H9 (cell line): ENCODE data around the gene IL26. TPM values are rescaled to one million over a fixed set of nuclear protein-coding genes. Genes with fewer than 3 reads are reported as not detected.

Experiments
- DNase-seq: peaks from one replicate; pipeline ENCODE4 v3.0.0-alpha.2; 2017
- H2AFZ ChIP-seq: one replicate; pipeline ENCODE4 v1.6.1; 2013; ENCODE audit warnings: mild to moderate bottlenecking, low read length, control low read depth, moderate library complexity
- H2AK5ac ChIP-seq: 2 replicates; pipeline ENCODE4 v1.6.1; 2013; ENCODE audit warnings: low read length, control low read depth, mixed read lengths; ENCODE audit not compliant: insufficient read length
- H2BK120ac ChIP-seq: one replicate; pipeline ENCODE4 v1.6.1; 2013; ENCODE audit warnings: low read depth, mild to moderate bottlenecking, low read length, control low read depth, inconsistent platforms; ENCODE audit not compliant: poor library complexity, severe bottlenecking
- H2BK12ac ChIP-seq: 2 replicates; pipeline ENCODE4 v1.6.1; 2013; ENCODE audit warnings: low read length, control low read depth, mixed read lengths, low read depth; ENCODE audit not compliant: insufficient read length
- H2BK15ac ChIP-seq: 2 replicates; pipeline ENCODE4 v1.6.1; 2013; ENCODE audit warnings: low read depth, low read length, control low read depth
- H2BK20ac ChIP-seq: one replicate; pipeline ENCODE4 v1.6.1; 2013; ENCODE audit warnings: low read depth, mild to moderate bottlenecking, low read length, control low read depth, inconsistent platforms; ENCODE audit not compliant: poor library complexity, severe bottlenecking
- H2BK5ac ChIP-seq: 2 replicates; pipeline ENCODE4 v1.6.1; 2013; ENCODE audit warnings: low read length, control low read depth, mixed read lengths; ENCODE audit not compliant: insufficient read length
- H3K14ac ChIP-seq: 2 replicates; pipeline ENCODE4 v1.6.1; 2013; ENCODE audit warnings: low read length, control low read depth; ENCODE audit not compliant: insufficient read depth
- H3K18ac ChIP-seq: 2 replicates; pipeline ENCODE4 v1.6.1; 2013; ENCODE audit warnings: low read depth, mild to moderate bottlenecking, mixed read lengths, low read length, control low read depth; ENCODE audit not compliant: insufficient read length
- H3K23ac ChIP-seq: 2 replicates; pipeline ENCODE4 v1.6.1; 2013; ENCODE audit warnings: low read length, control low read depth, mixed read lengths, low read depth; ENCODE audit not compliant: insufficient read length
- H3K23me2 ChIP-seq: 2 replicates; pipeline ENCODE4 v1.6.1; 2013; ENCODE audit warnings: low read depth, mild to moderate bottlenecking, mixed read lengths, low read length, control low read depth; ENCODE audit not compliant: insufficient read length, poor library complexity, severe bottlenecking
- H3K27ac ChIP-seq: 2 replicates; pipeline ENCODE4 v1.5.1; 2013; ENCODE audit warnings: low read length, control low read depth, mixed read lengths, low read depth; ENCODE audit not compliant: insufficient read length
- H3K27me3 ChIP-seq: 2 replicates; pipeline ENCODE4 v1.6.1; 2013; ENCODE audit warnings: low read length, control low read depth, inconsistent platforms; ENCODE audit not compliant: insufficient read depth
- H3K4ac ChIP-seq: 2 replicates; pipeline ENCODE4 v1.6.1; 2013; ENCODE audit warnings: low read depth, mild to moderate bottlenecking, control low read depth, inconsistent platforms, low read length, moderate library complexity
- H3K4me1 ChIP-seq: 2 replicates; pipeline ENCODE4 v1.6.1; 2013; ENCODE audit warnings: low read length, control low read depth, inconsistent platforms; ENCODE audit not compliant: insufficient read depth
- H3K4me2 ChIP-seq: 2 replicates; pipeline ENCODE4 v1.6.1; 2013; ENCODE audit warnings: low read length, control low read depth, mixed read lengths; ENCODE audit not compliant: insufficient read length, insufficient read depth
- H3K56ac ChIP-seq: 2 replicates; pipeline ENCODE4 v1.6.1; 2013; ENCODE audit warnings: low read depth, mild to moderate bottlenecking, mixed read lengths, low read length, control low read depth; ENCODE audit not compliant: insufficient read length
- H3K79me1 ChIP-seq: 2 replicates; pipeline ENCODE4 v1.6.1; 2013; ENCODE audit warnings: low read depth, mild to moderate bottlenecking, moderate library complexity, low read length, control low read depth, inconsistent platforms; ENCODE audit not compliant: insufficient read depth, poor library complexity, severe bottlenecking
- H3K79me2 ChIP-seq: 2 replicates; pipeline ENCODE4 v1.6.1; 2013; ENCODE audit warnings: low read length, control low read depth, inconsistent platforms; ENCODE audit not compliant: insufficient read depth
- H3K9ac ChIP-seq: 2 replicates; pipeline ENCODE4 v1.6.1; 2013; ENCODE audit warnings: low read length, control low read depth, mixed read lengths; ENCODE audit not compliant: insufficient read length; ENCODE audit errors: extremely low read depth
- H3K9me3 ChIP-seq: one replicate; pipeline ENCODE4 v1.6.1; 2013; ENCODE audit warnings: low read depth, low read length, inconsistent platforms; ENCODE audit not compliant: control insufficient read depth
- H3T11ph ChIP-seq: one replicate; pipeline ENCODE4 v1.6.1; 2013; ENCODE audit warnings: mild to moderate bottlenecking, low read length, control low read depth, inconsistent platforms
- H4K20me1 ChIP-seq: one replicate; pipeline ENCODE4 v1.6.1; 2013; ENCODE audit not compliant: control insufficient read depth, insufficient read length, insufficient read depth
- H4K5ac ChIP-seq: 2 replicates; pipeline ENCODE4 v1.6.1; 2013; ENCODE audit warnings: low read depth, mild to moderate bottlenecking, mixed read lengths, low read length, control low read depth; ENCODE audit not compliant: insufficient read length
- H4K8ac ChIP-seq: replicated peaks from 2 replicates; pipeline ENCODE4 v1.6.1; 2013; ENCODE audit warnings: low read length, control low read depth, mixed read lengths, low read depth; ENCODE audit not compliant: insufficient read length
- H4K91ac ChIP-seq: 2 replicates; pipeline ENCODE4 v1.6.1; 2013; ENCODE audit warnings: low read depth, mild to moderate bottlenecking, moderate library complexity, mixed read lengths, low read length, control low read depth; ENCODE audit not compliant: insufficient read length
- H3K27ac Mint-ChIP-seq, 3 experiments: 2 replicates in 2 of 3; 3 replicates in 1 of 3; pipeline ENCODE4 v1.8.0; 2020 to 2021; ENCODE audit warnings: mixed read lengths in 3 of 3, mild to moderate bottlenecking in 1 of 3, moderate library complexity in 1 of 3
- H3K27me3 Mint-ChIP-seq: 2 replicates; pipeline ENCODE4 v1.8.0; 2021; ENCODE audit warnings: low read depth, mild to moderate bottlenecking, moderate library complexity, mixed read lengths
- H3K36me3 Mint-ChIP-seq, 3 experiments: 2 replicates in 2 of 3; 3 replicates in 1 of 3; pipeline ENCODE4 v1.8.0; 2020 to 2021; ENCODE audit warnings: low read depth in 3 of 3, mixed read lengths in 3 of 3; ENCODE audit not compliant: insufficient read depth in 1 of 3
- H3K4me1 Mint-ChIP-seq, 2 experiments: 2 replicates each; pipeline ENCODE4 v1.8.0; 2020; ENCODE audit warnings: mixed read lengths in 2 of 2
- H3K4me3 Mint-ChIP-seq, 2 experiments: 2 replicates in 1 of 2; 3 replicates in 1 of 2; pipeline ENCODE4 v1.8.0; 2020 to 2021; ENCODE audit warnings: mild to moderate bottlenecking in 2 of 2, mixed read lengths in 2 of 2, moderate library complexity in 1 of 2
- H3K9me3 Mint-ChIP-seq, 2 experiments: 2 replicates in 1 of 2; 3 replicates in 1 of 2; pipeline ENCODE4 v1.8.0; 2020; ENCODE audit warnings: mild to moderate bottlenecking in 2 of 2, mixed read lengths in 2 of 2, moderate library complexity in 1 of 2
- WGBS: extraction: QIAGEN DNeasy Blood & Tissue Kit; methylation state at CpG from one replicate; pipeline ENCODE4 v1.1.7; 2013; ENCODE audit warnings: missing lambda C conversion rate, low lambda C conversion rate, mixed read lengths; ENCODE audit not compliant: insufficient read length; ENCODE audit errors: extremely low coverage; 5-methylcytosine and 5-hydroxymethylcytosine counted together
- total RNA-seq: library from RNA; stranded (reverse); gene quantifications from 2 replicates; pipeline ENCODE4 v1.2.1, GENCODE V29; 2021
- TF ChIP-seq, protein P1 (sequence below): fragments of 200-600 bp; sonication (generic); conservative IDR thresholded peaks from 3 replicates; pipeline ENCODE4 v1.8.0; 2021; ENCODE audit warnings: antibody characterized with exemption, mild to moderate bottlenecking

IL26 gene
- total RNA-seq, 1 experiment from 2014 or later, result not detected

DNA sequence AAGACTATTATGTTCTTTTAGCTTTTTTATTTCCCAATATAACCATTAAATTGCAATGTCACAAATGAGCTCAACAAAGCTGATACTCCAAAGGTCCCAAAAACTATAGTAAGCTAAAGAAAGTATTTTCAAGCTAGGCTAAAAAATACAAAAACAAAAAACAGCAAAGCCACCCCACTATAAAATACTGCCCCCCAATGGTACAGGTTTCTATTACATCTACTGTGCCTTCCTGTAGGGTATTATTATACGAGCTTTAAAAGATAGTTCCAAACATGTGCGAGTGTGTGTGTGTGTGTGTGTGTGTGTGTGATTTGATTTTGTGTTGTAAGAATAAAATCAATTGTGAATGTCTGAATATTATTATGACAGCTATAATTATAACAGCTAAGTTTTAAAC, 67.2 kb downstream of the IL26 start:
- H2BK12ac ChIP-seq, result no peak overlapping the region
- DNase-seq, result no peak

More for the DNA sequence above, 67.2 kb downstream of the IL26 start:
- no peaks in the 10 kb centered on the region; the same call in 1 of the 2 replicates for H3K27me3 Mint-ChIP-seq
- H3K36me3 Mint-ChIP-seq, result no peaks in the 10 kb centered on the region
- no peak overlapping the region for H4K91ac ChIP-seq
- H3K79me2 ChIP-seq, result no peaks in the 10 kb centered on the region
- H3K18ac ChIP-seq, result no peak overlapping the region
- no peak overlapping the region for H3K4me2 ChIP-seq
- H3K4me1 ChIP-seq, result no peaks in the 10 kb centered on the region
- no peaks in the 10 kb centered on the region for H3K27me3 ChIP-seq
- TF ChIP-seq, protein P1, sequence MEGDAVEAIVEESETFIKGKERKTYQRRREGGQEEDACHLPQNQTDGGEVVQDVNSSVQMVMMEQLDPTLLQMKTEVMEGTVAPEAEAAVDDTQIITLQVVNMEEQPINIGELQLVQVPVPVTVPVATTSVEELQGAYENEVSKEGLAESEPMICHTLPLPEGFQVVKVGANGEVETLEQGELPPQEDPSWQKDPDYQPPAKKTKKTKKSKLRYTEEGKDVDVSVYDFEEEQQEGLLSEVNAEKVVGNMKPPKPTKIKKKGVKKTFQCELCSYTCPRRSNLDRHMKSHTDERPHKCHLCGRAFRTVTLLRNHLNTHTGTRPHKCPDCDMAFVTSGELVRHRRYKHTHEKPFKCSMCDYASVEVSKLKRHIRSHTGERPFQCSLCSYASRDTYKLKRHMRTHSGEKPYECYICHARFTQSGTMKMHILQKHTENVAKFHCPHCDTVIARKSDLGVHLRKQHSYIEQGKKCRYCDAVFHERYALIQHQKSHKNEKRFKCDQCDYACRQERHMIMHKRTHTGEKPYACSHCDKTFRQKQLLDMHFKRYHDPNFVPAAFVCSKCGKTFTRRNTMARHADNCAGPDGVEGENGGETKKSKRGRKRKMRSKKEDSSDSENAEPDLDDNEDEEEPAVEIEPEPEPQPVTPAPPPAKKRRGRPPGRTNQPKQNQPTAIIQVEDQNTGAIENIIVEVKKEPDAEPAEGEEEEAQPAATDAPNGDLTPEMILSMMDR, result peak; percentile 78
- H3K27ac Mint-ChIP-seq, result no peak overlapping the region; a peak in 1 of 7 replicates
- no peaks in the 10 kb centered on the region for H3K9me3 Mint-ChIP-seq
- no peak overlapping the region for H2BK15ac ChIP-seq
- no peak overlapping the region for H4K5ac ChIP-seq
- H3K23me2 ChIP-seq, result no peaks in the 10 kb centered on the region
- H3K14ac ChIP-seq, result no peak overlapping the region
- H3K9ac ChIP-seq, result no peak overlapping the region
- no peaks in the 10 kb centered on the region for H4K20me1 ChIP-seq
- no peak overlapping the region for H3K4ac ChIP-seq
- H2AFZ ChIP-seq, result no peak overlapping the region
- no CpG with 5 or more reads among the region's 2 CpGs for WGBS
- H3K27ac ChIP-seq, result no peak overlapping the region
- H2BK20ac ChIP-seq, result no peak overlapping the region
- no peak overlapping the region for H2BK120ac ChIP-seq
- peaks cover 0 to 2% of the 10 kb centered on the region in 2 experiments; a peak in 1 of 4 replicates for H3K4me1 Mint-ChIP-seq
- no peak overlapping the region for H3K23ac ChIP-seq
- no peak overlapping the region for H2BK5ac ChIP-seq
- H3K79me1 ChIP-seq, result no peaks in the 10 kb centered on the region
- H4K8ac ChIP-seq, result no peak overlapping the region
- H2AK5ac ChIP-seq, result no peak overlapping the region
- H3K56ac ChIP-seq, result no peak overlapping the region
- H3T11ph ChIP-seq, result no peak overlapping the region
- H3K9me3 ChIP-seq, result no peaks in the 10 kb centered on the region
- no peak overlapping the region for H3K4me3 Mint-ChIP-seq
